Gastroesophageal sphincter (tissue), 3 donors: ENCODE data around the gene NCK2.

Experiments used
- POLR2AphosphoS5 ChIP-seq: sonication (generic); formaldehyde crosslinking; IDR thresholded peaks from one replicate; pipeline ENCODE4 v1.6.1; 2017; ENCODE audit warnings: antibody characterized with exemption
- TF ChIP-seq, protein P1 (sequence below), 4 experiments: fragments of 200-600 bp in 2 of 4; fragments of 450-650 bp in 2 of 4; sonication (generic) in 1 of 4; IDR thresholded peaks; one replicate each; pipeline ENCODE4 v1.5.1; 2017 to 2019; ENCODE audit warnings: antibody characterized with exemption in 4 of 4, mild to moderate bottlenecking in 2 of 4, moderate library complexity in 2 of 4

DNA sequence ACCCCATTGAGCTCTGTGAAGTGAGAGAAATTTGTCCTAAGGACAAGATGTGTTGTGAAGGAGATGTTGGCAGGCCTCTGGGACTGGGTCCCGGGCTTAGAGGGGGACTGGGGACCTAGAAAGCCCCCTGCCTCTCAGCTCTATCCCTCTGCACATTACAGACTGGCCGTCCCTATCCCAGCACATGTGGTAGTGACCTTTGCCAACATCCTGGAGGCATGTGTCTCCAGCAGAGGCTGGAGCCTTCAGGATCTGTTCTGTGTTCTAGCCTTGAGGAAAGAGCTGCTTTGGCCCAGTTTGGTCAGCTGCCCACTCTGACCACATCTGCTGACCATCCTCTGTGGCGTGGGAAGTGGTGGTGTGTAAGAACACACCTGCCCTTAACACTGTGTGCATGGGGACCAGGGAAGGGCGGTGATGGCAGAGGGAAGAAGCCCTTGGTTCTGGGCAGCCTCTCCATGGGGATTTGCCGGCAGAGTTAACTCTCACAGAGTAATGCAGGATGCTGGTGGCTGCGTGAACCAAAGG lies 33.4 kb downstream of the NCK2 start:
- no peak for TF ChIP-seq POLR2AphosphoS5
- TF ChIP-seq, protein P1, sequence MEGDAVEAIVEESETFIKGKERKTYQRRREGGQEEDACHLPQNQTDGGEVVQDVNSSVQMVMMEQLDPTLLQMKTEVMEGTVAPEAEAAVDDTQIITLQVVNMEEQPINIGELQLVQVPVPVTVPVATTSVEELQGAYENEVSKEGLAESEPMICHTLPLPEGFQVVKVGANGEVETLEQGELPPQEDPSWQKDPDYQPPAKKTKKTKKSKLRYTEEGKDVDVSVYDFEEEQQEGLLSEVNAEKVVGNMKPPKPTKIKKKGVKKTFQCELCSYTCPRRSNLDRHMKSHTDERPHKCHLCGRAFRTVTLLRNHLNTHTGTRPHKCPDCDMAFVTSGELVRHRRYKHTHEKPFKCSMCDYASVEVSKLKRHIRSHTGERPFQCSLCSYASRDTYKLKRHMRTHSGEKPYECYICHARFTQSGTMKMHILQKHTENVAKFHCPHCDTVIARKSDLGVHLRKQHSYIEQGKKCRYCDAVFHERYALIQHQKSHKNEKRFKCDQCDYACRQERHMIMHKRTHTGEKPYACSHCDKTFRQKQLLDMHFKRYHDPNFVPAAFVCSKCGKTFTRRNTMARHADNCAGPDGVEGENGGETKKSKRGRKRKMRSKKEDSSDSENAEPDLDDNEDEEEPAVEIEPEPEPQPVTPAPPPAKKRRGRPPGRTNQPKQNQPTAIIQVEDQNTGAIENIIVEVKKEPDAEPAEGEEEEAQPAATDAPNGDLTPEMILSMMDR (IDR thresholded peaks at IDR 0.05): no peak
